Sigmoid colon (tissue), 7 donors: Measurements from ENCODE around the gene RBFOX2. TPM values are rescaled to one million over a fixed set of nuclear protein-coding genes. Genes with fewer than 3 reads are reported as not detected.

Source experiments
- DNase-seq: peaks from one replicate; pipeline ENCODE4 v3.0.0-alpha.2; 2019
- H3K27ac ChIP-seq, 4 donors: fragments of 200-600 bp; sonication (generic); one replicate each; pipeline ENCODE4 v1.5.1; 2016 to 2019; ENCODE audit warnings: mild to moderate bottlenecking in 1 of 4
- H3K27me3 ChIP-seq, 3 donors: fragments of 200-600 bp; sonication (generic); one replicate each; pipeline ENCODE4 v1.5.1; 2019; ENCODE audit warnings: mild to moderate bottlenecking in 1 of 3
- H3K36me3 ChIP-seq, 4 donors: fragments of 200-600 bp; sonication (generic); one replicate each; pipeline ENCODE4 v1.5.1; 2016 to 2019
- H3K4me1 ChIP-seq, 4 donors: fragments of 200-600 bp; sonication (generic); one replicate each; pipeline ENCODE4 v1.5.1; 2017 to 2019
- H3K4me3 ChIP-seq, 4 donors: fragments of 200-600 bp; sonication (generic); one replicate each; pipeline ENCODE4 v1.5.1; 2017 to 2019; ENCODE audit warnings: mild to moderate bottlenecking in 2 of 4, moderate library complexity in 1 of 4
- H3K9me3 ChIP-seq, 4 donors: fragments of 200-600 bp in 3 of 4; sonication (generic) in 3 of 4; one replicate each; pipeline versions ENCODE4 v1.5.1 to v1.6.1; 2013 to 2019
- CTCF ChIP-seq, 4 experiments: fragments of 450-650 bp in 3 of 4; fragments of 200-600 bp in 1 of 4; IDR thresholded peaks; one replicate each; pipeline ENCODE4 v1.5.1; 2016 to 2019; ENCODE audit warnings: antibody characterized with exemption in 4 of 4, mild to moderate bottlenecking in 3 of 4, moderate library complexity in 2 of 4
- EP300 ChIP-seq, 4 donors: sonication (generic); formaldehyde crosslinking; IDR thresholded peaks; one replicate each; pipeline ENCODE4 v1.6.1; 2017; ENCODE audit warnings: antibody characterized with exemption in 4 of 4
- POLR2A ChIP-seq, 2 donors: fragments of 450-650 bp; IDR thresholded peaks; one replicate each; pipeline ENCODE4 v1.6.1; 2016; ENCODE audit warnings: antibody characterized with exemption in 2 of 2, mild to moderate bottlenecking in 2 of 2, moderate library complexity in 2 of 2
- POLR2AphosphoS5 ChIP-seq, 4 donors: sonication (generic); formaldehyde crosslinking; IDR thresholded peaks; one replicate each; pipeline ENCODE4 v1.6.1; 2017; ENCODE audit warnings: antibody characterized with exemption in 4 of 4
- WGBS, 2 donors: extraction: QIAGEN DNeasy Blood & Tissue Kit; methylation state at CpG; one replicate each; pipeline ENCODE4 v1.1.7; 2013; 5-methylcytosine and 5-hydroxymethylcytosine counted together
- intact Hi-C: fragments of 100-400 bp; cut with DNase I; formaldehyde crosslinking; loops from one replicate; pipeline ENCODE4 v1.15.1; 2023
- polyA plus RNA-seq, 3 donors: library from polyadenylated mRNA; stranded (reverse); fragments of 200-250 nt; gene quantifications; one replicate each; pipeline ENCODE4 v1.2.3, GENCODE V29; 2013
- total RNA-seq, 4 donors: library from RNA; depleted of rRNA; stranded (reverse); fragments of >200 nt; gene quantifications; one replicate each; pipeline ENCODE4 v1.1.0, GENCODE V29; 2016
- donor health status: healthy with polysubstance abuse.
- donor health status: Bipolar disorder and iron deficiency.
- donor health status: healthy.

Gene RBFOX2
- total and polyA plus RNA-seq, 7 donors: 11.6 to 164 (median 138) TPM

GRCh38 chr22:36042240-36042639 is 13.6 kb upstream of the RBFOX2 start:
- 87 to 91% methylated on average over 5 of the region's 5 CpGs for WGBS, 2 donors
- TF ChIP-seq CTCF (IDR thresholded peaks at IDR 0.05) (no peak), POLR2AphosphoS5 (IDR thresholded peaks at IDR 0.05) (no peak), EP300 (IDR thresholded peaks at IDR 0.05) (no peak), POLR2A (IDR thresholded peaks at IDR 0.05) (no peak)
- H3K27me3 ChIP-seq: no peaks in the 10 kb centered on the region
- no peak for DNase-seq
- H3K36me3 ChIP-seq: no peaks in the 10 kb centered on the region
- H3K9me3 ChIP-seq: no peaks in the 10 kb centered on the region
- no peak overlapping the region for H3K4me3 ChIP-seq
- intact Hi-C loops: no loop called here
- no peak overlapping the region for H3K27ac ChIP-seq
- no peaks in the 10 kb centered on the region for H3K4me1 ChIP-seq

DNA sequence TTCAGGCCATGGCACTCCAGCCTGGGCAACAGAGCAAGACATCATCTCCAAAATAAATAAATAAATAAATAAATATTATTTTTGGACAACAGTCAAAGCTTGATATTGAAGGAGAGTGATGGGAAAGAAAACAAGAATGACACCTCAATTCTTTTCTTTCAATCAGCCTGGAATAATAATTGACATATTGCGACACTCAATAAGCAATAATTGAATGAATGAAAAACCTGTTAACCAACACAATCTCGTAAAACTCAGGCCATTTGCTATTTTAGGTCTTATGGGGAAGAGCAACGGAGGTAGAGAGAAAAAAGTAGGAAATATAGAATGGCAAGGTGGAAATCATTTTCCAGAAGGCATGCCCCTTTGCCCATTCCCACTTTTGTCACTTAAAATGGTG is 10.5 kb upstream of the RBFOX2 start:
- 77 to 89% methylated on average over 3 of the region's 3 CpGs for WGBS, 2 donors
- no peak for DNase-seq
- H3K27me3 ChIP-seq: no peaks in the 10 kb centered on the region
- H3K4me1 ChIP-seq: no peaks in the 10 kb centered on the region
- intact Hi-C loops: no loop called here
- no peaks in the 10 kb centered on the region for H3K36me3 ChIP-seq
- TF ChIP-seq EP300 (IDR thresholded peaks at IDR 0.05): no peak
- TF ChIP-seq CTCF (IDR thresholded peaks at IDR 0.05): no peak
- no peak for TF ChIP-seq POLR2AphosphoS5 (IDR thresholded peaks at IDR 0.05)
- TF ChIP-seq POLR2A (IDR thresholded peaks at IDR 0.05): no peak
- H3K27ac ChIP-seq: no peak overlapping the region
- H3K9me3 ChIP-seq: no peaks in the 10 kb centered on the region
- no peak overlapping the region for H3K4me3 ChIP-seq

GRCh38 chr22:36037102-36037758 is 8.6 kb upstream of the RBFOX2 start:
- no peak for TF ChIP-seq CTCF (IDR thresholded peaks at IDR 0.05)
- no peak for TF ChIP-seq POLR2A (IDR thresholded peaks at IDR 0.05)
- TF ChIP-seq POLR2AphosphoS5 (IDR thresholded peaks at IDR 0.05): no peak
- TF ChIP-seq EP300 (IDR thresholded peaks at IDR 0.05): no peak
- H3K36me3 ChIP-seq: no peaks in the 10 kb centered on the region
- no peaks in the 10 kb centered on the region for H3K4me1 ChIP-seq
- no peaks in the 10 kb centered on the region for H3K9me3 ChIP-seq
- no peak for DNase-seq
- intact Hi-C loops: no loop called here
- no peak overlapping the region for H3K27ac ChIP-seq
- no peaks in the 10 kb centered on the region for H3K27me3 ChIP-seq
- no peak overlapping the region for H3K4me3 ChIP-seq
- 90 to 91% methylated on average over 10 of the region's 10 CpGs for WGBS, 2 donors

- TF ChIP-seq POLR2AphosphoS5 (IDR thresholded peaks at IDR 0.05) (no peak), POLR2A (IDR thresholded peaks at IDR 0.05) (no peak)
- no peak for DNase-seq
- H3K36me3 ChIP-seq: no peaks in the 10 kb centered on the region
- H3K4me1 ChIP-seq: no peaks in the 10 kb centered on the region
- no peak overlapping the region for H3K27ac ChIP-seq
- no peak overlapping the region for H3K4me3 ChIP-seq
- WGBS, 2 donors: 11 to 33% methylated on average over 6 of the region's 6 CpGs
- intact Hi-C loops: no loop called here
- no peaks in the 10 kb centered on the region for H3K27me3 ChIP-seq
- H3K9me3 ChIP-seq: no peaks in the 10 kb centered on the region
Measured at GRCh38 chr22:36036167-36036624, 7.6 kb upstream of the RBFOX2 start.

GRCh38 chr22:36032611-36033010 is 4.0 kb upstream of the RBFOX2 start:
- DNase-seq: no peak
- H3K27ac ChIP-seq: no peak overlapping the region
- no peak for TF ChIP-seq POLR2AphosphoS5 (IDR thresholded peaks at IDR 0.05)
- TF ChIP-seq CTCF (IDR thresholded peaks at IDR 0.05): no peak
- TF ChIP-seq EP300 (IDR thresholded peaks at IDR 0.05): no peak
- no peak for TF ChIP-seq POLR2A (IDR thresholded peaks at IDR 0.05)
- H3K9me3 ChIP-seq: no peaks in the 10 kb centered on the region
- WGBS, 2 donors: 92 to 95% methylated on average over 6 of the region's 6 CpGs
- H3K36me3 ChIP-seq: no peaks in the 10 kb centered on the region
- H3K27me3 ChIP-seq: no peaks in the 10 kb centered on the region
- H3K4me3 ChIP-seq: no peak overlapping the region
- peaks cover 0 to 9% (median 3%) of the 10 kb centered on the region in 4 donors for H3K4me1 ChIP-seq
- intact Hi-C loops: no loop called here
